SH-SY5Y (cell line): ENCODE data around the gene LTBP2.

Experiments used
- GATA2 ChIP-seq: IDR thresholded peaks from 2 replicates; pipeline ENCODE4 v1.6.1; 2011; ENCODE audit warnings: mild to moderate bottlenecking, low read depth, low read length
- GATA3 ChIP-seq: IDR thresholded peaks from 2 replicates; pipeline ENCODE4 v1.6.1; 2011; ENCODE audit warnings: low read depth, mild to moderate bottlenecking, low read length, moderate library complexity

- TF ChIP-seq GATA2, result no peak
- no peak for TF ChIP-seq GATA3
Measured at GRCh38 chr14:74543771-74544438, 68.1 kb downstream of the LTBP2 start.
